ENCODE measurements around the gene ARIH2.

DNA sequence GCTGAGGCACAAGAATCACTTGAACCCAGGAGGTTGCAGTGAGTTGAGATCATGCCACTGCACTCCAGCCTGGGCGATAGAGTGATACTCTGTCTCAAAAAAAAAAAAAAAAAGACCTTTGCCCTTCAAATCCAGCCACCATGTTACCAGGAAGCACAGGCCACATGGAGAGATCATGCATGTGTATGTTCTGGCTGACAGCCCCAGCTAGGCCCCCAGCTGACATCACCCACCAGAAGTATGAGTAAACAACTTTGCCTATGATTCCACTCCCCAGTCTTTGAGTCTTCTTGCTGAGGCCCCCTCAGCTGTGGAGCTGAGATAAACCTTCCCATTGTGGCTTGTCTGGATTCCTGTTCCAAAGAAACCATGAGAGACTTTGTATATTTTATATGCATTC, 3.3 kb upstream of the ARIH2 start:
- TF ChIP-seq, protein P1, sequence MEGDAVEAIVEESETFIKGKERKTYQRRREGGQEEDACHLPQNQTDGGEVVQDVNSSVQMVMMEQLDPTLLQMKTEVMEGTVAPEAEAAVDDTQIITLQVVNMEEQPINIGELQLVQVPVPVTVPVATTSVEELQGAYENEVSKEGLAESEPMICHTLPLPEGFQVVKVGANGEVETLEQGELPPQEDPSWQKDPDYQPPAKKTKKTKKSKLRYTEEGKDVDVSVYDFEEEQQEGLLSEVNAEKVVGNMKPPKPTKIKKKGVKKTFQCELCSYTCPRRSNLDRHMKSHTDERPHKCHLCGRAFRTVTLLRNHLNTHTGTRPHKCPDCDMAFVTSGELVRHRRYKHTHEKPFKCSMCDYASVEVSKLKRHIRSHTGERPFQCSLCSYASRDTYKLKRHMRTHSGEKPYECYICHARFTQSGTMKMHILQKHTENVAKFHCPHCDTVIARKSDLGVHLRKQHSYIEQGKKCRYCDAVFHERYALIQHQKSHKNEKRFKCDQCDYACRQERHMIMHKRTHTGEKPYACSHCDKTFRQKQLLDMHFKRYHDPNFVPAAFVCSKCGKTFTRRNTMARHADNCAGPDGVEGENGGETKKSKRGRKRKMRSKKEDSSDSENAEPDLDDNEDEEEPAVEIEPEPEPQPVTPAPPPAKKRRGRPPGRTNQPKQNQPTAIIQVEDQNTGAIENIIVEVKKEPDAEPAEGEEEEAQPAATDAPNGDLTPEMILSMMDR (IDR thresholded peaks at IDR 0.05; ENCODE audit: insufficient read depth, low read length, poor library complexity, severe bottlenecking), result no peak
- TF ChIP-seq EZH2phosphoT487 (conservative IDR thresholded peaks at IDR 0.05; ENCODE audit: low read length), result no peak
